ENCODE results near the gene TPCN2. TPM values are rescaled to one million over a fixed set of nuclear protein-coding genes. Genes with fewer than 3 reads are reported as not detected.

TPCN2 gene
- total RNA-seq, 1 donor from 2014 or later: 23.7 TPM

GRCh38 chr11:69170704-69171103, 122.0 kb downstream of the TPCN2 start:
- TF ChIP-seq CTCF (IDR thresholded peaks at IDR 0.05; ENCODE audit: unreplicated experiment): no peak
- no peak overlapping the region for H3K27ac Mint-ChIP-seq
- H3K4me1 Mint-ChIP-seq: no peaks in the 10 kb centered on the region
- peaks cover 16% of the 10 kb centered on the region for H3K27me3 Mint-ChIP-seq (ENCODE audit: low read depth)
- no peaks in the 10 kb centered on the region for H3K36me3 Mint-ChIP-seq
- no peak for DNase-seq (ENCODE audit: low spot score in 2 of 2, unreplicated experiment in 2 of 2)
- H3K4me3 Mint-ChIP-seq: no peak overlapping the region
- peaks cover 5% of the 10 kb centered on the region for H3K9me3 Mint-ChIP-seq

- TF ChIP-seq CTCF (IDR thresholded peaks at IDR 0.05; ENCODE audit: unreplicated experiment): no peak
- no peak overlapping the region for H3K27ac Mint-ChIP-seq
- H3K27me3 Mint-ChIP-seq (ENCODE audit: low read depth): peaks cover 13% of the 10 kb centered on the region
- H3K4me3 Mint-ChIP-seq: no peak overlapping the region
- no peak for DNase-seq (ENCODE audit: low spot score in 2 of 2, unreplicated experiment in 2 of 2)
- H3K4me1 Mint-ChIP-seq: no peaks in the 10 kb centered on the region
- H3K9me3 Mint-ChIP-seq: peaks cover 8% of the 10 kb centered on the region
- H3K36me3 Mint-ChIP-seq: no peaks in the 10 kb centered on the region
These were observed 122.9 kb downstream of the TPCN2 start for GRCh38 chr11:69171476-69172240.

GRCh38 chr11:69172674-69173073, 123.9 kb downstream of the TPCN2 start:
- H3K27ac Mint-ChIP-seq: no peak overlapping the region
- DNase-seq (ENCODE audit: low spot score in 2 of 2, unreplicated experiment in 2 of 2): no peak
- peaks cover 3% of the 10 kb centered on the region for H3K27me3 Mint-ChIP-seq (ENCODE audit: low read depth)
- no peaks in the 10 kb centered on the region for H3K4me1 Mint-ChIP-seq
- H3K9me3 Mint-ChIP-seq: peaks cover 8% of the 10 kb centered on the region
- no peaks in the 10 kb centered on the region for H3K36me3 Mint-ChIP-seq
- TF ChIP-seq CTCF (IDR thresholded peaks at IDR 0.05; ENCODE audit: unreplicated experiment): no peak
- no peak overlapping the region for H3K4me3 Mint-ChIP-seq

GRCh38 chr11:69173331-69173730, 124.6 kb downstream of the TPCN2 start:
- Mint-ChIP-seq H3K27ac (no peak overlapping the region), H3K27me3 (ENCODE audit: low read depth) (no peaks in the 10 kb centered on the region), H3K4me1 (no peaks in the 10 kb centered on the region), H3K36me3 (no peaks in the 10 kb centered on the region), H3K9me3 (peaks cover 8% of the 10 kb centered on the region), H3K4me3 (no peak overlapping the region)
- no peak for DNase-seq (ENCODE audit: low spot score in 2 of 2, unreplicated experiment in 2 of 2)
- TF ChIP-seq CTCF (IDR thresholded peaks at IDR 0.05; ENCODE audit: unreplicated experiment): no peak

- H3K4me3 Mint-ChIP-seq: no peak overlapping the region
- no peak overlapping the region for H3K27ac Mint-ChIP-seq
- H3K4me1 Mint-ChIP-seq: no peaks in the 10 kb centered on the region
- no peak for TF ChIP-seq CTCF (IDR thresholded peaks at IDR 0.05; ENCODE audit: unreplicated experiment)
- no peaks in the 10 kb centered on the region for H3K36me3 Mint-ChIP-seq
- peaks cover 3% of the 10 kb centered on the region for H3K27me3 Mint-ChIP-seq (ENCODE audit: low read depth)
- H3K9me3 Mint-ChIP-seq: peaks cover 8% of the 10 kb centered on the region
- no peak for DNase-seq (ENCODE audit: low spot score in 2 of 2, unreplicated experiment in 2 of 2)
These were observed 125.3 kb downstream of the TPCN2 start for GRCh38 chr11:69173925-69174581.

Measured in mesothelial cell of epicardium (in vitro differentiated cells).